ENCODE data around the gene EPHA8.

Gene EPHA8

DNA sequence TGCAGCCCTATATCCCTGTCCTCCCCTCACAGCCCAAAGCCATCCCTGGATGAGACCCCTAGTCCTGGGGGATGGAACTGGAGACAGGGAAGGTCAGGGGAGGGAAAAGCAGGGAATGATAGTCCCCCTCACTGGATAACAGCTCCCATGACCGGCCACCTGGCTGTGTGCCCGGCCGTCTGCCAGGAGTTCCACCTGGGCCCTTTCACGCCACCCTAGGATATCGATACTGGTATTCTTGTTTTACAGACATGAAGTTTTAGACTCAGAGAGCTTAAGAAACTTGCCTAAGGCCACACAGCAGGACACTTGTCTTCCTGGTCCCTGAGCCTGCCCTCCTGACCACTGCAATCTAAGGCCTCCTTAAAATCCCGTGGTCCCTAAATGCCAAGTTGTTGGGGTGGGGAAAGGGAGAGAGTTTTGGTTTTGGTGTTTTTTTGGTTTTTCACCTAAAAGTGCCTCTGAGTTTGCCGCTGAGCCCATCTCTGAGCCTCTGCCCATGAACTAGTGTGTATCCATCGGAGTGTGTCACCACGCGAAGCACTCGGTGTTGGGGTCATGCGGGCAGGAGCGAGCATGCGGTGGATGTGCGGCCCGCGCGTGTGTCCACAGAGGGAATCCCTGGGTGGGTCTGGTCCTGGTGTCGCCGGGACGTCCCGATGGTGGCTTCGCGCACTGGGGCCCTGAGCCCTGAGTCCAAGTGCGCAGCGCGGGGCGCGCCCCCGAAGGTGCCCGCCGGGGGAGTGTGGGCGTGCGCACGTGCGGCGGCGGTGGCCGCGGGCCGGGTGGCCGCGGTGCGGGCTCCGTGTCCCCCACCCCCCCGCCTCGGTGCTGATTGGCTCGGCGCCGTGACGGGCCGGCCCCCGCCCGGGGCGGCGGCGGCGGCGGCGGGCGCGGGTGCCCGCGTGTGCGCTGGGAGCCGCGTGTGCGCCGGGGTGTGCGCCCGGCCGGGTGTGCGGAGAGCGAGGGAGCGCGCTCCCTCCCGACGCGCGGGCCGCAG lies at the start of gene EPHA8:
Gene EPHA8, plus strand, starts transcription at position 906 of the 1,000 bp plus-strand sequence. CDS start 147 bp downstream, outside the sequence.
- DNase-seq, result no peak

DNA sequence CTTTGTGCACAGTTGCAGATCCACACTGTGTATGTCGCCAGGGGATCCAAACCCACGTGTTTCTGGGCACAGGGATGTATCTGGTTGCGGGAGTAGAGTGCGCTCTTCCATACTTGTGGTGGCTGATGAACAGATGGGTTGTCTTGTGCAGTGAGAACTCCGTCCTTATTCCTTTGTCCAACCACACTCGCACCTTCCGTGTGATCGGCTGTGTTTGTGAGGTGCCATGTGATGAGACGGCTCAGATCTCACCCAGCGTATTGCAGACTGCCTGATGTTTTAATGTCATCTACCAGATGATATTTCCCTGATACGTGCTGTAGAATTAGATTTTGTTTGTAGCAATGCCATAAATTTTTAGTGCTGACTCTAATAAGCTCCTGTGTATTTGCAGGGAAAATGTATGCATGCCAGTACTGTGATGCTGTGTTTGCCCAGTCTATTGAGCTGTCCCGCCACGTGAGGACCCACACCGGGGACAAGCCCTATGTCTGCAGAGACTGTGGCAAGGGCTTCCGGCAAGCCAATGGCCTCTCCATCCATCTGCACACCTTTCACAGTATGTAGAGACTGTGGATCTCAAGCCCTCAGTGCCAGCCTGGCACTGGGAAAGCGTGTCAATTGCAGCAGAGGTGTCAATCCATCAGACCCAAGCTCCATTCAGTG lies 46.2 kb upstream of the EPHA8 start:
- no peak for DNase-seq

DNA sequence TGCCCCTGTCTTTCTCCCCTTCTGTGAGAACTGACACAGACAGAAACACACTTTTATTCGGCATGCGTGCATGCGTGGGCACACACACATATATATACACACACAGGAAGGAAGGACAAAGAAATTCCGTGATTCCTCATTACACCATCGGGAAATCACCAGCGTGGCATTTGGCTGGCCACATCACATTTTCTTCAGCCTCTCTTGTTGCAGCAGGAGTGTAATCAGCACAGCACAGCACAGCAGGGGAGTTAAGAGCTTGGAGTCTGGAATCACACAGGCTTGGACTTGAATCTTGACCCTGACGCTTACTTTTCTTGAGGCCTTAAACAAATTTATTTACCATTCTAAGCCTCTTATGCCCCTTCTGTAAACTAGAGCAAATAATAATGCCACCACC lies 45.3 kb upstream of the EPHA8 start:
- no peak for DNase-seq

DNA sequence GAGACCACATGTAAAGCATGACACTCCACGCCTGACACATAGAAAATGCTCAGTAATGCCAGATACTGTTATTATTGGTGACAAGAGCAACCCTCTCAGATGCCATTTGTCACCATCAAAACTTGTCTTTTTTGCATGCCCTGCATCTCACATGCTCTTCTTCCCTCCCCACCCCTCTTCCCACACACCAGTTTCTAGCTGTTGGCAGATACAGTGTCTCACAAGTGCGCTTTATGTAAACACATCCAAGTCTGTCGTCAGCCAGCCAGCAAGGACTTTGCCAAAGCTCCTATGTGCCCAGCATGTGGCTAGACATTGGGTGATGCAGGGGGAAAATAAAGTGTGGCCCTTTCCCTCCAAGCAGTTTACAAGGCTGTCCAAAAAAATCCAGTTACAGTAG lies 44.9 kb upstream of the EPHA8 start:
- DNase-seq, result no peak

DNA sequence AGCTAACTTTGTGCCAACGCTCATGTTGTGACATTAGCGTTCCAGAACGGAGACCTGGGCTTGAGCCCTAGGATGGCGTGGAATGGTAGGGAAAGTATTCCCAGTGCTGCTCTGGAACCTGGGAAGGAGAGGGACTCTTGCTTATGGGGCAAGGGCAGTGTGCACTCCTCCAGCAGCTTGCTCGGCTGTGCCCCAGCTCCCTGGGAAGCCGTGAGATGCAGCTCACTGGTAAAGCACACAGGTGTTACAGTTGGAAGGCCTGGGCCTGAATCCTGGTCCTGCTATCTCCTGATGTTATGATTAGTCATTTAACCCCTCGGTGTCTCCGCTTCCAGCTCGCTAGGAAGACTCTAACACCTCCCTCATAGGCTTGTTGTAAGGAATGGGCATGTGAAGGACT lies 42.4 kb upstream of the EPHA8 start:
- no peak for DNase-seq

DNA sequence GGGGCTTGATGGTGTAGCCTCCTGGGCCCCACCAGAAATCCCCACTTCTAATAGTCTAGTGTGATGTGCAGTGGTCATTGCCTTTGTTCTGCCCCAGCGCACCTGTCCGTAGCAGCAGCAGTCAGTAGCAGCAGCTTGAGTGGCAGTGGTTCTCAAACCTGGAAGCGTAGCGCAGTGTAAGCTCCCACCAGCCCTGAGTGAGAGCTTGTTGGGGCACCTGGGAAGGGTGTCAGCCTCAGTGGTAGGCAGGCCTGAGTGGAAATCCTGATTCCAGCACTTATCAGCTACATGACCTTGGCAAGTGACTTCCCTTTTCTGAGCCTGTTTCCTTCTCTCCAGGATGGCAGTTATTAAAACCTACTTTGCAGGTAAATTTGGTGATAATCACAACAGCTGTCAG lies 41.6 kb upstream of the EPHA8 start:
- DNase-seq, result no peak

DNA sequence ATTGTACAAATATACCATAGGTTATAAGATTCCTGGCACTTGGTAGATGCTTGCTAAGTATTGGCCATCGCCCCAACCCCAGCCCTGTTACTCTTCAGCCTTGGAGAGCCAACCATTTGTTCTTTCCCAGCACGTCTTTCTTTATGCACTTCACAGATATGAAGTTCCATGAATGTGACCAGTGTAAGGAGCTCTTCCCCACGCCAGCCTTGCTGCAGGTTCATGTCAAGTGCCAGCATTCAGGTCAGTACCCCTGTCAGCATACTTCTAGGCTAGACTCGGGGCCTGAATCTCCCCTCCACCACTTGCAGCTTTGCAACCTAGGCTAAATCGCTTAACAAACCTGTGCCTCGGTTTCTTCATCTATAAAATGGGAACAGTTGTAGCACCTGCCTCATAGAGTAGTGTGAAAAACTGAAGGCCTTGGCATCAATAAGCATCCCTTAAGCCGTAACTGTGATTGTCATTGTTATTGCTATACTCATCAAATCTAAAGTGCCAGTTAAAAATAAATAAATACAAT lies 41.0 kb upstream of the EPHA8 start:
- DNase-seq, result no peak

DNA sequence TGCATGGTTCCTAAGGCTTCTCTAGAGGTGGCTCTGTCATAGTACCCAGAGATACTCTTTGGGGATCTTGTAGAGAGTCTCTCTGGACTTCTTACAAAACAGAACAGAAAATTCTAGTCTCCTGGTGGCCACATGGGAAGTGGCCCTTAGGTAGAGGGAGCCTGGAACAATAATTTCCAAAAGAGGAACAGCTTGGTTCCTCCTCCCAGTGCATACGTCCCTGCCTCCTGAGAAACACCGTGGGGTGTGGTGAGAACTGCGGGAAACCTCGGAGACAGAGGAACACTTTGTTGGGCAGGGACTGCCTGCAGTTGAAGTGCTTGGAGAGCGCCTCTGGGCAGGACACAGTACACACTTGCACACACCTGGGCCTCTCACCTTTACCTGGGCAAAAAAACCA lies 38.8 kb upstream of the EPHA8 start:
- DNase-seq, result no peak

DNA sequence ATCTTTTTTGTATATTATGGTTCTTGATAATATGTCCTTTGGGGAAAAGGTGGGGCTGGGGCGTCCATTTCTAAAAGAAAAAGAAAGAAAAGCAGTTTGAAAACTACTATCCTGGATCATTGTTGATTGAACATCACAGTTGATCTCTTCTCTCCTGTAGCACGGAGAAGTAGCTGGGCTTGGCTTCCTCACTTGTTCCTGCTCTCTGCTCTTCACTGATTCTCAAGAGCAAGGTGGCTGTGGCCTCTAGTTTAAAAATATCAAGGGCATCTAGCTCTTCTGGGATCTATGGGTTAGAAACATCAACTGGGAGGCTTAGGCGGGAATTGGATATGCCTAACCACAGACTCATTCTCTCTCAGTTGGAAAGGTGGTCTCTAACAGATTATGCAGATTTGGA lies 38.1 kb upstream of the EPHA8 start:
- no peak for DNase-seq

DNA sequence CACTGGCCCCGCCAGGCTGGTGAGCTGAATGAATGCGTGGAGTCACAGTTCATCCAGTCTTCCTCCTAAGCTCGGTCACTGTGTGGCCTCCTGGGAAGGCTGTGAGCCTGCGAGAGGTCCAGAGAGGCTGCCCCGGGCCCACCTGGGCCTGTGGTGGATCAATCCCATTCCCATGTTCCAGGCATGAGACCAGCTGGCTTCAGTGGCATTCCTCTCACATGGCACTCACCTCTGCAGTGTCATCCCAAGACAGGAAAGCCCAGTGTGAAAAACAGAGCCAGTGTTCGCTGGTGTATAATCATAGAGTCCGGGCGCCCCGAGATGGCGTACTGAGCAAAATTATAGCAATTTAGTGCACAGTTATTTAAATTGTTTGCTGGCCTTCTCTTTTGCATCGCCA lies 37.6 kb upstream of the EPHA8 start:
- DNase-seq, result no peak

DNA sequence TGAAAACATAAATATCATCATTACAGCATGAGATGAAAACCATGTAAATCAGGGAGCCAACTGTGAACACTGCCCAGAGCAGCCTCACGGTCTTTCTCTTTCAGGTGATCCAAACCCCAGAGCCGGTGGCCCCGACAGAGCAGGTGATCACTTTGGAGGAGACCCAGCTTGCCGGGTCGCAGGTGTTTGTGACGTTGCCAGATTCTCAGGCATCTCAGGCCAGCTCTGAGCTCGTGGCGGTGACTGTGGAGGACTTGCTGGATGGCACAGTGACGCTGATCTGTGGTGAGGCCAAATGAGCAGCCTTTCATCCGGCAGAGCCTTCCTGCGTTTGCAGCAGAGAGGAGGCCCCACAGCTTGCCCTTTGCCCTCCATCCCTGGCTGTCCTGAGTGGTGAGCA lies 37.2 kb upstream of the EPHA8 start:
- no peak for DNase-seq

DNA sequence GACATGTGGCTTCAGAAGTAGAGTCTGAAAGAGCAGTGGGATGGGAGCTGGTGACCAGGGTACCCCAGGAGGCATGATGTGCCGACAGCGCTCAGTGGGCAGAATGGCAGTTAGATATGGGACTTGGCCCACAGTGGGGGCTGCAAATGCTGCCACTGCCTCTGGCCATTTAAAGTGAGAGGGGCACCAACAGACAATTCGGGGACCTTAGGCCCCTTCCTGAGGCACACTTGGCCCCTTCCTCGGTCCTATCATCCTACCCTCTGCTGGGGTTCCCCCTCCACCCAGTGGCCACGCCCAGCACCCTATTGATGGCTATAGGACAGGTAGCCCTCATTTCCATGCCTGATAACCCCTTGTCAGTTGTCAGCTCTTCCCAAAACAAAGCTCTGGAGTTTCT lies 36.6 kb upstream of the EPHA8 start:
- no peak for DNase-seq

DNA sequence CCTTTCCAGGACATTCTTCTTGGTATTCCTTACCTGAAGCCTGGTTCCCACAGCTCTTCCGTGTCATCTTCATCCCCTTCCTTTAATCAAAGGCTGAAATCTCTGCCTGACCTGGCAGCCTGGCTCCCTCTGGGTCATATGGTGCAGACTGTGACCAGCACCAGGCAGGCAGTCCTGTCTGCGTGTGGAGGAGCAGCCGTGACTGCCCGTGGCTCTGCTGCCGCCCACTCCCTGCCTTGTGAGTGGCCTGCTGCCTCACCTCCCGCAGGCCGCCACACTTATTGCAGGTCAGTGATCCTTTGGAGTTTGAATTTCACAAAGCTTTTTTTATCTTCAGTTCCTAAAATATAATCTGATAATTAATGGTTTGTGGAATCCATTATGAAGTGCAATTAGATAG lies 36.2 kb upstream of the EPHA8 start:
- no peak for DNase-seq

DNA sequence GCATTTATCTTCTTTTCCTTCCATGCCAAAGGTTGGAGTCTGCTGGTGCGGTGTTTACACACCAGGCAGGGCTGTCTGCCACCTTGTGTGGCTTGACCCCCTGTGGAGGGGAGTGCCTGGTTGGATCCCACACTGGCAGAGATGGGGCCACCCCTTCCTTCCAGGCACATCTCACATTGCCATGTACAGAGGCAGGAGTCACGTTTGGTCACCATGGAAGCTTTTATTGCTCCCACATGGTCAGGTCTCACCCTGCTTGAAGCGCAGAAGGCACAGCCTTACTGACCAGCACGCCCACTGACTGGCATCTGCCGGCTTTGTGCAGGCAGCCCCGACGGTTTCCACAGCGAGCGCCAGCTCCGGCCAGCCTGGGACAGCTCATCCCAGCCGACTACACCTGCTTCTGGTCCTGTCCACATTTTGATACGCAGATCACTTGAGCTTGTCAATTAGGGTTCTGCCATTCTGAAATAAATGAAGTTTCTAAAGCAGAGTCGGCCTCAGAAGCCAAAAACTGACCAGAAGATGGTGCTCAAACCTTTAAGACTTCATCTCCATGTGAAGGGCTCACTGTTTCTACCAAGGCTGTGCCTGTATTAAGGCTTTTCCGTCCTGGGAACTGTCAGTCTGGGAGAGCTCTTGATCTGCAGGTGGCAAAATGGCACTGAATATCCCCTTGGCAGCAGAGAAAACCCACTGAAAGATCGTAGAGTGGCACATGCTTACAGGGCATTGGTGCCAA lies 35.6 kb upstream of the EPHA8 start:
- no peak for DNase-seq

DNA sequence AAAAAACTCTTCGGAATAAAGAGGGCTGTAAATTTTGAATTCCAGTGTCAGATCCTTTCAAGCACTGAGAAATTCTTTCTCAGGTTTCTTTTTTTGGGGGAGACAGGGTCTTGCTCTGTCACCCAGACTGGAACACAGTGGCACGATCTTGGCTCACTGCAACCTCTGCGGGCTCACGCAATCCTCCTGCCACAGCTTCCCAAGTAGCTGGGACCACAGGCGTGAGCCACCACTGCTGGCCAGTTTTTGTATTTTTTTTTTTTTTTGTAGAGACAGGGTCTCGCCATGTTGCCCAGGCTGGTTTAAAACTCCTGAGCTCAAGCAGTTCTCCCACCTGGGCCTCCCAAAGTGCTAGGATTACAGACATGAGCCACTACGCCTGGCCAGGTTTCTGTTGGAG lies 34.8 kb upstream of the EPHA8 start:
- no peak for DNase-seq

DNA sequence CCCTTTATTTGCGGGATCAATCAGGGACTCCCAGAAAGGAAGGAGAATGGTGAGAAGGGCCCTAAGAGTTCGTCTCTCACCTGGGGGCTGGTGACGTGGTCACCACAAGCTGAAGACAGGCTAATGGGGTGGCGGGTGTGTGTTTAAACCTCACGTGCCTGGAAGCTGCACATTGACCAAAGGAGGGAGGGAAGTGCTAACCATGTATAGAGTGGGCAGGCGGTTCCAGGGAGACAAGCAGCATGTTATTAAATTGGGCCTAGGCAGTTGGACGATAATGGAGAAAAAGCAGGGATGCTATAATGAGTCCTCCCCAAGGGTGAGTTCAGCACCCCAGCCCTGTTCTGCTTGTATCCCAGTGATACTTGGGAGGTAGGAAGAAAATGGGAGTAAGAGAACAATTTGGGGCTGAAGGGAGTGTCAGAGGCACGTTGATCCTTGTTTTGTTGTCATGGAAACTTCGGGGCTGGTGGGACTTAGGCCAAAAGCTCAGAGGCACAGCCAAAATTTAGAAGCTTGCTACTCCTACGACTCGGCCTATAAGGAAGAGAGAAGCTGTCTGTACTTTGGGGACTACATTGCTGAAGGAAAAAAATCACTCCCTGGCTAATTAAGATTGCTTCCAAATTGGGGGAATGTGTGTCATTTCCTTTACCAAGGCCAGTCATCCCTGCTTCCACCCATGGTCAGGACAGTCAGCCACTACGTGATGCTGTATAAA lies 33.2 kb upstream of the EPHA8 start:
- no peak for DNase-seq

DNA sequence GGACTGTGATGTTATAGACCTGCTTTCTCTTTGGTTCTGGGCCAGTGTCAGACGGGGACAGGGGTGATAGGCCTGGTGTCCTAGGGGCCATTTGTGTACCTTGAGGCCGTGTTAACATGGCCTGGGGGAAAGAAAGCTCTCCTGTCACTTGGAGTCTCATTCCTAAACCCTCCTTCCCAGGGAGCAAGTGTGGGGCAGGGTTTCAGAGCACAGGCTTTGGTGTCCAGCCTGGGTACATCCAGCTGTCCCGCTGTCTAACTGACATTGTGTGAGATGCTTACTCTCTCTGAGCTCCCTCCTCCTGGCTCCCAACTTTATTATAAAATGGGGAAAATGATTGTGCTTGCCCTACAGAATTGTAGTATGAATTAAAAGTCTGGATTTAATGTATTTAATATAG lies 32.6 kb upstream of the EPHA8 start:
- DNase-seq, result no peak

DNA sequence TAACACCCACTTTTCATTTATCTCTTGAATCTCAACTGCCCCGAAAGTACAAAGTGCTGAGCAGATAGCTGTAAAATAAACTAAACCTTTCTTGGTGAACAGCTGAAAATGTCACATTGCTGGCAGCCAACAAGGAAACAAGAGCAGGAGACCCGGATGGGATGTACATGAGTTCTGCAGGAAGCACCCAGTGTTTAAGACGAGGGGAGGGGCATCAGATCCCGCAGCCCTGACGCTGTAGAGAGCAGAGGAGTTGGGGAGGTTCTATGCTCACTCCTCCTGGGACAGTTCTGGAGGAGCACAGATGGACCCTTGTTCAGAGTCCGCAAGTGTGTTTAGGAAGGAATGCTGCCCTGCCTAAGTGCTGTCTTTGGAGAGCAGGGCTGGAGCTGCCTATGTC lies 32.0 kb upstream of the EPHA8 start:
- no peak for DNase-seq

DNA sequence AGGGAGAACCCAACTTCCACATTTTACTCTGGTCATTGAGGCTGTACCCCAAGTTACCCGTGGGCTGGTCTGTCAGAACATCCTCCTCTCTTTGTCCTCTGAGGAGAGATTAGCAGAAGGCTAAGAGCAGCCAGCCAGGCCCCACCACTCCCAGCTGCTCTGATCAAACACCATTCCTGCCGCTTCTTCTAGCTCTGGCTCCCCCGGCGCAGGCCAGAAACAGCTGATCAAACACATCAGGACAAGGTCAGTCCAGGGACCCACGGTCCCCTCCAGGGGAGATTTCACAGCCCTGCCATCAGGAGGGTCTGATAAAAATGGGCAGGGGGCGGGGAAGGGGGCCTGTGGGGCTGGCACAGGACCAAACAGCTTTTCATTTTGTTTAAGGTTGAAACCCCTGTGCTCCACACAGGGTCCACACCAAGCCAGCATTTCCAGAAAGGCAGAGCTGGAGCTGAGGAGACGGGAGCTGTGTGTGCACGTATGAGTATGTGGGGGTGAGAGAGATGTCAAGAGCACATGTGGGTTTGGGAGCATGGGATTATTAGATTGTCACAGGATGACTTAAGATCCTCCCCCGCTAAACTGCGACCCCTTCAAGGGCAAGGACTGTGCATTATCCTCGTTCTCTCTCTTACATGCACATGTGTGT lies 29.9 kb upstream of the EPHA8 start:
- DNase-seq, result no peak

DNA sequence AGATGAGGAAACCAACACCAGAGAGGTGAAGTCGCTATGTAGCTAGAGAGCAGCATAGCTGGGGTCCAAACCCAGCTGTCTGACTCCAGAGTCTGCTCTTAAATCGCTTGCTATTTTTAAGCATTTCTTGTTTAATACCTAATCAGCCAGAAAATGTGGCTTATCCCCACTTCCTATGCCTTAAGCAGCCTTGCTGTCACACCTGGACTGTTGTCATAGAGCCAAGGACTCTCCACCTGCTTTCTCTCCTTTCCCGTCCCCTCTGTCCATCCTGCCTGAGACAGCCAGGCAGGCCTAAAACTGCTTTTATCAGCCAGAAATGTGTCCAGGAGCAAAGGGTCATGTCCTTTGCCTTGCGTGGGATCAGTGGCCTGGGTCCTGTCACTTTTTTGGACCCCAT lies 28.3 kb upstream of the EPHA8 start:
- DNase-seq, result no peak

DNA sequence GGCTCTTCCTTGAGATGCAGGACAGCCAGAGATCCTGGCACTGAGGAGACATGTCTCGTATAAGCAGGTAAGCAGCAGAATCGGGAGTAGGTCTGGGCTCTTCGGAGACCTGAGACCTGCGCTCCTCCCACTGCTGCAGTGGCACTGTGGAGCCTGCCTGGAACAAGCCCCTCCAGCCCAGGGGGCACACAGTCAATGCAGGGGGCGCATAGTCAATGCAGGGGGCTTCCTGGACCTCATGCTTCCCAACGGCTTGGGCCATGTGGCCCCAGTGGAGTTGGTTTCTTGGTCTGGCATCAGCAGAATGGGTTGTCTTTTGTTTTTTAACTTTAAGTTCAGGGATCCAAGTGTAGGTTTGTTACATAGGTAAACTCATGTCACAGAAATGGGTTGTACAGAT lies 27.9 kb upstream of the EPHA8 start:
- no peak for DNase-seq

DNA sequence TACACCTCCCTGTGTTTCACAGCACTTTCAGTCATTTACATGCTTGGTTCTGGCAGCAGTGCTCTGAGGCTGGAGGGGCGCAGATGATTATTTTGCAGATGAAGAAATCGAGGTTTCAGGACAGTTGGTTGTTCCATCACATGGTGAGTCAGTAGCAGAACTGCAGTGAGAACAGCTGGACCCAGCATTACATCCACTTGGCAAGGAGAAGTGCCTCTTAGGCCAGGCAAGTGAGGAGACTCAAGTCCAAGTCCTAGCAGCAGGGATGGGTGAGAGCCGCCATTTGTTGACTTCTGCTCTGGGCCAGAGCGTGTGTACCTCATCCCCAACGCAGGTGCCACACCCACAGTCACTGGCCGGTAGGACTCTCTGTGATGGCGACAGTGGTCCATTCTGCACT lies 26.8 kb upstream of the EPHA8 start:
- DNase-seq, result no peak
